ENCODE measurements around the gene PROSER3. TPM values are rescaled to one million over a fixed set of nuclear protein-coding genes. Genes with fewer than 3 reads are reported as not detected.
A peak's percentile ranks its signal among the peaks of the same experiment; 100 is the strongest.

PROSER3 gene
- total and polyA plus RNA-seq, 2 of the 13 experiments (the other 11 are each of a cell fraction or from before 2014, with no cell fraction given) = 5.1 to 5.7 TPM

- TF ChIP-seq, protein P1, sequence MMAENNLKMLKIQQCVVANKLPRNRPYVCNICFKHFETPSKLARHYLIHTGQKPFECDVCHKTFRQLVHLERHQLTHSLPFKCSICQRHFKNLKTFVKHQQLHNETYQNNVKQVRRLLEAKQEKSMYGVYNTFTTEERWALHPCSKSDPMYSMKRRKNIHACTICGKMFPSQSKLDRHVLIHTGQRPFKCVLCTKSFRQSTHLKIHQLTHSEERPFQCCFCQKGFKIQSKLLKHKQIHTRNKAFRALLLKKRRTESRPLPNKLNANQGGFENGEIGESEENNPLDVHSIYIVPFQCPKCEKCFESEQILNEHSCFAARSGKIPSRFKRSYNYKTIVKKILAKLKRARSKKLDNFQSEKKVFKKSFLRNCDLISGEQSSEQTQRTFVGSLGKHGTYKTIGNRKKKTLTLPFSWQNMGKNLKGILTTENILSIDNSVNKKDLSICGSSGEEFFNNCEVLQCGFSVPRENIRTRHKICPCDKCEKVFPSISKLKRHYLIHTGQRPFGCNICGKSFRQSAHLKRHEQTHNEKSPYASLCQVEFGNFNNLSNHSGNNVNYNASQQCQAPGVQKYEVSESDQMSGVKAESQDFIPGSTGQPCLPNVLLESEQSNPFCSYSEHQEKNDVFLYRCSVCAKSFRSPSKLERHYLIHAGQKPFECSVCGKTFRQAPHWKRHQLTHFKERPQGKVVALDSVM (CRISPR knock-in tag; IDR thresholded peaks at IDR 0.05) = no peak
- TF ChIP-seq ZNF883 (CRISPR knock-in tag; IDR thresholded peaks at IDR 0.05; ENCODE audit: not compliant biosample characterization) (peak; percentile 58), ZNF570 (CRISPR knock-in tag; IDR thresholded peaks at IDR 0.05; ENCODE audit: borderline replicate concordance) (no peak), ELF4 (CRISPR knock-in tag; IDR thresholded peaks at IDR 0.05; ENCODE audit: borderline replicate concordance) (no peak), ZNF597 (CRISPR knock-in tag; IDR thresholded peaks at IDR 0.05) (no peak), ETV6 (CRISPR knock-in tag; conservative IDR thresholded peaks at IDR 0.05) (no peak), TFE3 (CRISPR knock-in tag; IDR thresholded peaks at IDR 0.05) (peak; percentile 46; the same call in 1 of the 2 replicates), ZNF230 (CRISPR knock-in tag; IDR thresholded peaks at IDR 0.05) (peak; percentile 37; the same call in 1 of the 2 replicates), SIX4 (CRISPR knock-in tag; IDR thresholded peaks at IDR 0.05) (no peak), TBL1XR1 (IDR thresholded peaks at IDR 0.05; ENCODE audit: borderline replicate concordance, low read length, partially characterized antibody) (no peak), SOX6 (IDR thresholded peaks at IDR 0.05) (no peak), SOX6 (CRISPR knock-in tag; IDR thresholded peaks at IDR 0.05) (no peak), ZSCAN31 (CRISPR knock-in tag; IDR thresholded peaks at IDR 0.05; ENCODE audit: low read depth) (0 out of 2 replicates have a peak, but pooled peaks have one; percentile 52), ATF7-NPFF (CRISPR knock-in tag; IDR thresholded peaks at IDR 0.05; ENCODE audit: low read depth) (0 out of 2 replicates have a peak, but pooled peaks have one; percentile 40), ZNF143 (CRISPR knock-in tag; IDR thresholded peaks at IDR 0.05) (no peak), ARID4A (CRISPR knock-in tag; IDR thresholded peaks at IDR 0.05; ENCODE audit: borderline replicate concordance) (0 out of 2 replicates have a peak, but pooled peaks have one; percentile 36), POLR2A (IDR thresholded peaks at IDR 0.05; ENCODE audit: insufficient read depth in 1 of 2, low read depth in 2 of 2, low read length in 2 of 2) (peak in 1 of 2 experiments; percentile 64; a peak in 2 of 4 replicates), IKZF1 (IDR thresholded peaks at IDR 0.05) (no peak), TMF1 (CRISPR knock-in tag; IDR thresholded peaks at IDR 0.05; ENCODE audit: low read depth) (0 out of 2 replicates have a peak, but pooled peaks have one; percentile 21)
Observed at GRCh38 chr19:35715981-35716800, 41.8 kb upstream of the PROSER3 start (continued).

Measured in HepG2 (cell line).